AG09309 (cell line): Measurements from ENCODE around the gene PLXNA4.
"Not testable (repeated sequence)": the region's sequence is repeated elsewhere in the genome, so short reads cannot be mapped to it uniquely, and the experiment has no call there.

Experiments
- DNase-seq: peaks from one replicate; pipeline ENCODE4 v3.0.0-alpha.2; 2010; ENCODE audit warnings: low read depth
- H3K4me3 ChIP-seq: 2 replicates; pipeline ENCODE4 v1.5.1; 2011; ENCODE audit warnings: mild to moderate bottlenecking, low read depth, low read length, moderate library complexity; ENCODE audit not compliant: control insufficient read depth
- CTCF ChIP-seq: IDR thresholded peaks from 2 replicates; pipeline ENCODE4 v1.5.1; 2011; ENCODE audit warnings: mild to moderate bottlenecking, low read depth, low read length, inconsistent platforms; ENCODE audit not compliant: insufficient read depth, control insufficient read depth; ENCODE audit errors: missing control alignments

Gene PLXNA4

GRCh38 chr7:132607656-132608055 is 31.4 kb upstream of the PLXNA4 start:
- TF ChIP-seq CTCF, result no peak
- H3K4me3 ChIP-seq, result no peak overlapping the region
- DNase-seq, result no peak

DNA sequence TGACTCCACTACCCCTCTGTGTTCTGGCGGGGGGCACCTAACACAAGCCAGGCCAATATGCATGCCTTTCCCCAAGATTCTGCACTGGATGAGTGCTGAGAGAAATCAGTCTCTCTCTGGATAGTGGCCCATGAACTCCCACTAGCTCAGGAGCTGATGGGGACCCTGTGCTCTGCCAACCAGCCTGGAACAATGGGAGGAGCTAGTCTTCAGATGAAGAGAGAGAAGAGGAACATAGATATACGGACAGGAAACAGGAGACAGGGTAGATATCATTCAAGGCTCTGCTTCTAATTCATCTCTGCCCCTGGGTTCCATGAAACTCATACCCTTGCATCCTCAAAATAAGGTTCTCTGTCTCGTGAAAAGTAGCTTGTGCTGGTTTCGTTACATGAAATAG is 27.9 kb upstream of the PLXNA4 start:
- no peak for TF ChIP-seq CTCF
- H3K4me3 ChIP-seq, result no peak overlapping the region
- DNase-seq, result no peak

GRCh38 chr7:132603220-132603833 is 27.1 kb upstream of the PLXNA4 start:
- TF ChIP-seq CTCF, result no peak
- DNase-seq, result no peak
- no peak overlapping the region for H3K4me3 ChIP-seq

GRCh38 chr7:132601783-132602182 is 25.5 kb upstream of the PLXNA4 start:
- no peak overlapping the region for H3K4me3 ChIP-seq
- TF ChIP-seq CTCF, result no peak
- no peak for DNase-seq

GRCh38 chr7:132596588-132596987 is 20.3 kb upstream of the PLXNA4 start:
- no peak for DNase-seq
- no peak overlapping the region for H3K4me3 ChIP-seq
- TF ChIP-seq CTCF, result no peak

- not testable (repeated sequence) for DNase-seq, H3K4me3 ChIP-seq
Measured at GRCh38 chr7:132594741-132595140, 18.5 kb upstream of the PLXNA4 start.

GRCh38 chr7:132592936-132593335 is 16.7 kb upstream of the PLXNA4 start:
- TF ChIP-seq CTCF, result no peak
- DNase-seq, result no peak

More at GRCh38 chr7:132592936-132593335, 16.7 kb upstream of the PLXNA4 start:
- no peak overlapping the region for H3K4me3 ChIP-seq
